ENCODE results near the gene YIPF7. TPM values are rescaled to one million over a fixed set of nuclear protein-coding genes. Genes with fewer than 3 reads are reported as not detected.
A peak's percentile ranks its signal among the peaks of the same experiment; 100 is the strongest.

The YIPF7 gene
- polyA plus RNA-seq, 2 of the 4 experiments (the other 2 are of a cell fraction): not detected

DNA sequence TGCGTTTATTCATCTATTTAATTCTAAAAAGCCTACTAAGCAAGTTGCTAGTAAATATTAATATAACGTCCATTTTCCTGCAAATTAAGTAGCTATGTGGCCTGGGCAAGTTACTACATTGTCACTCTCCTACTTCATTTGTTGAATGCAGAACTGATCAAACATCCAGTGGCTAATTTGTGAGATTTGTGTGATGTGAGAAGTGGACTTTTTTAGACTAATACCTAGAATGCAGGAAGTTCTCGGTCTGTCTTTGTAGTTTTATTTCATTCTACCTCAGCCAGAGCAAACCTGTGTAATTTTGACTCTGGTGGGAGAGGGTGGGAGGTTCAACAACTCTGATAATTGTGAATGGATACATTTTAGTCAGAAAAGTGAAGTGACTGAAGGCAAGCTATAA is 27.6 kb upstream of the YIPF7 start (continued):
- TF ChIP-seq FOSB (CRISPR knock-in tag; IDR thresholded peaks at IDR 0.05) (no peak), RCOR1 (IDR thresholded peaks at IDR 0.05; ENCODE audit: low read depth, low read length) (no peak)

GRCh38 chr4:44678094-44679041 is 26.9 kb upstream of the YIPF7 start, which contains the start of gene GUF1:
Gene GUF1, plus strand, starts transcription at chr4:44678420. Its CDS starts 203 bp downstream, at chr4:44678623.
- WGBS (ENCODE audit: missing lambda C conversion rate): 2% methylated on average over 18 of the region's 57 CpGs
- H3K4me3 ChIP-seq: peak within 1 kb of the TSS; percentile 61
- peak within 1 kb of the TSS; percentile 93 for H3K4me2 ChIP-seq
- no peak for FAIRE-seq
- H3K4me1 ChIP-seq: peaks cover 15% of the 10 kb centered on the region
- H3K9me3 ChIP-seq: no peaks in the 10 kb centered on the region
- H3K27ac ChIP-seq: peak within 1 kb of the TSS; percentile 92 to 95
- CTCF ChIA-PET: interaction anchor here (1.0 kb wide), 2 partner anchors 10 to 12 kb away, joined by 3 read pairs; no protein-coding TSS in a partner anchor
- peak; percentile 95 to 96 for ATAC-seq
- DNase-seq (ENCODE audit: low read depth in 1 of 2, low spot score in 1 of 2): peak; percentile 38 to 88
- POLR2A ChIA-PET: interaction anchor here (0.5 to 1.5 kb wide), 5 partner anchors 10 to 230 kb away, joined by 3 to 16 read pairs (median 3); partner anchors contain the start of genes GNPDA2 and KCTD8
- TF ChIP-seq JUN (IDR thresholded peaks at IDR 0.05) (peak; percentile 63 to 75; a peak in 3 of 5 replicates), NFE2L2 (conservative IDR thresholded peaks at IDR 0.05; ENCODE audit: low read length) (no peak), RCOR1 (IDR thresholded peaks at IDR 0.05; ENCODE audit: low read depth, low read length) (no peak), POLR2AphosphoS2 (conservative IDR thresholded peaks at IDR 0.05; ENCODE audit: low read length) (no peak), HEYL (CRISPR knock-in tag; IDR thresholded peaks at IDR 0.05) (no peak), POLR2A (IDR thresholded peaks at IDR 0.05; ENCODE audit: low read length) (peak; percentile 61), ATOH8 (CRISPR knock-in tag; IDR thresholded peaks at IDR 0.05; ENCODE audit: low read depth) (no peak), ZSCAN20 (CRISPR knock-in tag; IDR thresholded peaks at IDR 0.05) (no peak), MAX (IDR thresholded peaks at IDR 0.05) (peak; percentile 66), EHF (CRISPR knock-in tag; IDR thresholded peaks at IDR 0.05) (no peak), RARB (CRISPR knock-in tag; IDR thresholded peaks at IDR 0.05) (no peak), KDM1A (IDR thresholded peaks at IDR 0.05; ENCODE audit: low read depth) (no peak), PHF8 (IDR thresholded peaks at IDR 0.05; ENCODE audit: borderline replicate concordance, low read depth) (peak; percentile 75; the same call in 1 of the 2 replicates), ZNF302 (CRISPR knock-in tag; IDR thresholded peaks at IDR 0.05) (no peak), ESRRA (IDR thresholded peaks at IDR 0.05; ENCODE audit: borderline replicate concordance, low read length) (no peak), ZFP36 (IDR thresholded peaks at IDR 0.05; ENCODE audit: borderline replicate concordance, partially characterized antibody) (no peak), RAD21 (conservative IDR thresholded peaks at IDR 0.05 in 1 of 2, IDR thresholded peaks at IDR 0.05 in 1 of 2) (no peak), HOXB13 (CRISPR knock-in tag; IDR thresholded peaks at IDR 0.05; ENCODE audit: low read depth) (no peak), MYC (IDR thresholded peaks at IDR 0.05; ENCODE audit: borderline replicate concordance, low read length) (no peak)
- TF ChIP-seq, protein P1, sequence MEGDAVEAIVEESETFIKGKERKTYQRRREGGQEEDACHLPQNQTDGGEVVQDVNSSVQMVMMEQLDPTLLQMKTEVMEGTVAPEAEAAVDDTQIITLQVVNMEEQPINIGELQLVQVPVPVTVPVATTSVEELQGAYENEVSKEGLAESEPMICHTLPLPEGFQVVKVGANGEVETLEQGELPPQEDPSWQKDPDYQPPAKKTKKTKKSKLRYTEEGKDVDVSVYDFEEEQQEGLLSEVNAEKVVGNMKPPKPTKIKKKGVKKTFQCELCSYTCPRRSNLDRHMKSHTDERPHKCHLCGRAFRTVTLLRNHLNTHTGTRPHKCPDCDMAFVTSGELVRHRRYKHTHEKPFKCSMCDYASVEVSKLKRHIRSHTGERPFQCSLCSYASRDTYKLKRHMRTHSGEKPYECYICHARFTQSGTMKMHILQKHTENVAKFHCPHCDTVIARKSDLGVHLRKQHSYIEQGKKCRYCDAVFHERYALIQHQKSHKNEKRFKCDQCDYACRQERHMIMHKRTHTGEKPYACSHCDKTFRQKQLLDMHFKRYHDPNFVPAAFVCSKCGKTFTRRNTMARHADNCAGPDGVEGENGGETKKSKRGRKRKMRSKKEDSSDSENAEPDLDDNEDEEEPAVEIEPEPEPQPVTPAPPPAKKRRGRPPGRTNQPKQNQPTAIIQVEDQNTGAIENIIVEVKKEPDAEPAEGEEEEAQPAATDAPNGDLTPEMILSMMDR (IDR thresholded peaks at IDR 0.05): no peak
- TF ChIP-seq, protein P2, sequence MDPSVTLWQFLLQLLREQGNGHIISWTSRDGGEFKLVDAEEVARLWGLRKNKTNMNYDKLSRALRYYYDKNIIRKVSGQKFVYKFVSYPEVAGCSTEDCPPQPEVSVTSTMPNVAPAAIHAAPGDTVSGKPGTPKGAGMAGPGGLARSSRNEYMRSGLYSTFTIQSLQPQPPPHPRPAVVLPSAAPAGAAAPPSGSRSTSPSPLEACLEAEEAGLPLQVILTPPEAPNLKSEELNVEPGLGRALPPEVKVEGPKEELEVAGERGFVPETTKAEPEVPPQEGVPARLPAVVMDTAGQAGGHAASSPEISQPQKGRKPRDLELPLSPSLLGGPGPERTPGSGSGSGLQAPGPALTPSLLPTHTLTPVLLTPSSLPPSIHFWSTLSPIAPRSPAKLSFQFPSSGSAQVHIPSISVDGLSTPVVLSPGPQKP (IDR thresholded peaks at IDR 0.05; ENCODE audit: low read depth, low read length): no peak
- TF ChIP-seq, protein P3, sequence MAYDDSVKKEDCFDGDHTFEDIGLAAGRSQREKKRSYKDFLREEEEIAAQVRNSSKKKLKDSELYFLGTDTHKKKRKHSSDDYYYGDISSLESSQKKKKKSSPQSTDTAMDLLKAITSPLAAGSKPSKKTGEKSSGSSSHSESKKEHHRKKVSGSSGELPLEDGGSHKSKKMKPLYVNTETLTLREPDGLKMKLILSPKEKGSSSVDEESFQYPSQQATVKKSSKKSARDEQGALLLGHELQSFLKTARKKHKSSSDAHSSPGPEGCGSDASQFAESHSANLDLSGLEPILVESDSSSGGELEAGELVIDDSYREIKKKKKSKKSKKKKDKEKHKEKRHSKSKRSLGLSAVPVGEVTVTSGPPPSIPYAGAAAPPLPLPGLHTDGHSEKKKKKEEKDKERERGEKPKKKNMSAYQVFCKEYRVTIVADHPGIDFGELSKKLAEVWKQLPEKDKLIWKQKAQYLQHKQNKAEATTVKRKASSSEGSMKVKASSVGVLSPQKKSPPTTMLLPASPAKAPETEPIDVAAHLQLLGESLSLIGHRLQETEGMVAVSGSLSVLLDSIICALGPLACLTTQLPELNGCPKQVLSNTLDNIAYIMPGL (CRISPR knock-in tag; IDR thresholded peaks at IDR 0.05; ENCODE audit: borderline replicate concordance): no peak
- TF ChIP-seq, protein P4, sequence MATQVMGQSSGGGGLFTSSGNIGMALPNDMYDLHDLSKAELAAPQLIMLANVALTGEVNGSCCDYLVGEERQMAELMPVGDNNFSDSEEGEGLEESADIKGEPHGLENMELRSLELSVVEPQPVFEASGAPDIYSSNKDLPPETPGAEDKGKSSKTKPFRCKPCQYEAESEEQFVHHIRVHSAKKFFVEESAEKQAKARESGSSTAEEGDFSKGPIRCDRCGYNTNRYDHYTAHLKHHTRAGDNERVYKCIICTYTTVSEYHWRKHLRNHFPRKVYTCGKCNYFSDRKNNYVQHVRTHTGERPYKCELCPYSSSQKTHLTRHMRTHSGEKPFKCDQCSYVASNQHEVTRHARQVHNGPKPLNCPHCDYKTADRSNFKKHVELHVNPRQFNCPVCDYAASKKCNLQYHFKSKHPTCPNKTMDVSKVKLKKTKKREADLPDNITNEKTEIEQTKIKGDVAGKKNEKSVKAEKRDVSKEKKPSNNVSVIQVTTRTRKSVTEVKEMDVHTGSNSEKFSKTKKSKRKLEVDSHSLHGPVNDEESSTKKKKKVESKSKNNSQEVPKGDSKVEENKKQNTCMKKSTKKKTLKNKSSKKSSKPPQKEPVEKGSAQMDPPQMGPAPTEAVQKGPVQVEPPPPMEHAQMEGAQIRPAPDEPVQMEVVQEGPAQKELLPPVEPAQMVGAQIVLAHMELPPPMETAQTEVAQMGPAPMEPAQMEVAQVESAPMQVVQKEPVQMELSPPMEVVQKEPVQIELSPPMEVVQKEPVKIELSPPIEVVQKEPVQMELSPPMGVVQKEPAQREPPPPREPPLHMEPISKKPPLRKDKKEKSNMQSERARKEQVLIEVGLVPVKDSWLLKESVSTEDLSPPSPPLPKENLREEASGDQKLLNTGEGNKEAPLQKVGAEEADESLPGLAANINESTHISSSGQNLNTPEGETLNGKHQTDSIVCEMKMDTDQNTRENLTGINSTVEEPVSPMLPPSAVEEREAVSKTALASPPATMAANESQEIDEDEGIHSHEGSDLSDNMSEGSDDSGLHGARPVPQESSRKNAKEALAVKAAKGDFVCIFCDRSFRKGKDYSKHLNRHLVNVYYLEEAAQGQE (IDR thresholded peaks at IDR 0.05): 0 out of 2 replicates have a peak, but pooled peaks have one; percentile 32
- TF ChIP-seq, protein P5, sequence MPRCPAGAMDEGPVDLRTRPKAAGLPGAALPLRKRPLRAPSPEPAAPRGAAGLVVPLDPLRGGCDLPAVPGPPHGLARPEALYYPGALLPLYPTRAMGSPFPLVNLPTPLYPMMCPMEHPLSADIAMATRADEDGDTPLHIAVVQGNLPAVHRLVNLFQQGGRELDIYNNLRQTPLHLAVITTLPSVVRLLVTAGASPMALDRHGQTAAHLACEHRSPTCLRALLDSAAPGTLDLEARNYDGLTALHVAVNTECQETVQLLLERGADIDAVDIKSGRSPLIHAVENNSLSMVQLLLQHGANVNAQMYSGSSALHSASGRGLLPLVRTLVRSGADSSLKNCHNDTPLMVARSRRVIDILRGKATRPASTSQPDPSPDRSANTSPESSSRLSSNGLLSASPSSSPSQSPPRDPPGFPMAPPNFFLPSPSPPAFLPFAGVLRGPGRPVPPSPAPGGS (IDR thresholded peaks at IDR 0.05): peak; percentile 60; the same call in 1 of the 3 replicates
